ENCODE measurements around the gene BACH2. TPM values are rescaled to one million over a fixed set of nuclear protein-coding genes. Genes with fewer than 3 reads are reported as not detected.

The BACH2 gene
- polyA plus RNA-seq, 1 donor (not counting 4 experiments of a cell fraction or from before 2014, with no cell fraction given): 0.50 TPM

- H3K79me2 ChIP-seq (ENCODE audit: control insufficient read depth, insufficient read depth, low read length): no peaks in the 10 kb centered on the region
- no peak overlapping the region for H3K4me3 ChIP-seq (ENCODE audit: control insufficient read depth in 2 of 3, extremely low read depth in 1 of 3, insufficient read depth in 2 of 3, low read depth in 1 of 3, low read length in 3 of 3)
- H4K20me1 ChIP-seq (ENCODE audit: control insufficient read depth, extremely low read depth, insufficient read depth, low read length): no peaks in the 10 kb centered on the region
- TF ChIP-seq CTCF (optimal IDR thresholded peaks at IDR 0.05 in 1 of 3, IDR thresholded peaks at IDR 0.05 in 1 of 3, conservative IDR thresholded peaks at IDR 0.05 in 1 of 3; ENCODE audit: extremely low read depth in 1 of 3, insufficient read depth in 2 of 3, low read length in 3 of 3) (no peak), EZH2 (IDR thresholded peaks at IDR 0.05; ENCODE audit: low read length) (no peak)
- H3K27ac ChIP-seq (ENCODE audit: control insufficient read depth, insufficient read depth, low read length): no peak overlapping the region
- dilution Hi-C loops (cut with MboI; ENCODE audit: extremely low pct_ligation_motif_present, low sequenced_read_pairs): no loop called here
- no peak overlapping the region for H3K4me2 ChIP-seq (ENCODE audit: control insufficient read depth, extremely low read depth, insufficient read depth, low read depth, low read length)
- DNase-seq (ENCODE audit: low read depth, low spot score) (no peak), FAIRE-seq (no peak)
- no peaks in the 10 kb centered on the region for H3K9me3 ChIP-seq (ENCODE audit: control insufficient read depth, low read depth, low read length)
- H3K4me1 ChIP-seq (ENCODE audit: control insufficient read depth, extremely low read depth, insufficient read depth, low read length): peaks cover 6% of the 10 kb centered on the region
- no peak overlapping the region for H3K9ac ChIP-seq (ENCODE audit: control insufficient read depth, extremely low read depth, insufficient read depth, low read length)
- H2AFZ ChIP-seq (ENCODE audit: control insufficient read depth, low read length): no peak overlapping the region
- H3K27me3 ChIP-seq (ENCODE audit: control insufficient read depth, extremely low read depth, insufficient read depth, low read length): no peaks in the 10 kb centered on the region
- no peaks in the 10 kb centered on the region for H3K36me3 ChIP-seq (ENCODE audit: control insufficient read depth in 2 of 2, extremely low read depth in 1 of 2, insufficient read depth in 2 of 2, low read length in 2 of 2)
- H3K9me1 ChIP-seq (ENCODE audit: control insufficient read depth, extremely low read depth, insufficient read depth, low read length): no peaks in the 10 kb centered on the region
These were observed 354.0 kb downstream of the BACH2 start for GRCh38 chr6:89942601-89943000.

- DNase-seq (ENCODE audit: low read depth, low spot score): no peak
- Histone ChIP-seq H2AFZ (ENCODE audit: control insufficient read depth, low read length) (no peak overlapping the region), H3K9me3 (ENCODE audit: control insufficient read depth, low read depth, low read length) (no peaks in the 10 kb centered on the region), H3K4me2 (ENCODE audit: control insufficient read depth, extremely low read depth, insufficient read depth, low read depth, low read length) (no peak overlapping the region), H3K9me1 (ENCODE audit: control insufficient read depth, extremely low read depth, insufficient read depth, low read length) (no peaks in the 10 kb centered on the region), H4K20me1 (ENCODE audit: control insufficient read depth, extremely low read depth, insufficient read depth, low read length) (no peaks in the 10 kb centered on the region), H3K27ac (ENCODE audit: control insufficient read depth, insufficient read depth, low read length) (no peak overlapping the region), H3K36me3 (ENCODE audit: control insufficient read depth in 2 of 2, extremely low read depth in 1 of 2, insufficient read depth in 2 of 2, low read length in 2 of 2) (no peaks in the 10 kb centered on the region), H3K9ac (ENCODE audit: control insufficient read depth, extremely low read depth, insufficient read depth, low read length) (no peak overlapping the region), H3K4me1 (ENCODE audit: control insufficient read depth, extremely low read depth, insufficient read depth, low read length) (peaks cover 1% of the 10 kb centered on the region), H3K79me2 (ENCODE audit: control insufficient read depth, insufficient read depth, low read length) (no peaks in the 10 kb centered on the region), H3K27me3 (ENCODE audit: control insufficient read depth, extremely low read depth, insufficient read depth, low read length) (no peaks in the 10 kb centered on the region), H3K4me3 (ENCODE audit: control insufficient read depth in 2 of 3, extremely low read depth in 1 of 3, insufficient read depth in 2 of 3, low read depth in 1 of 3, low read length in 3 of 3) (no peak overlapping the region)
- no peak for FAIRE-seq
- TF ChIP-seq CTCF (optimal IDR thresholded peaks at IDR 0.05 in 1 of 3, IDR thresholded peaks at IDR 0.05 in 1 of 3, conservative IDR thresholded peaks at IDR 0.05 in 1 of 3; ENCODE audit: extremely low read depth in 1 of 3, insufficient read depth in 2 of 3, low read length in 3 of 3) (no peak), EZH2 (IDR thresholded peaks at IDR 0.05; ENCODE audit: low read length) (no peak)
- dilution Hi-C loops (cut with MboI; ENCODE audit: extremely low pct_ligation_motif_present, low sequenced_read_pairs): no loop called here
These were observed 354.7 kb downstream of the BACH2 start for GRCh38 chr6:89941763-89942497.

Measured in keratinocyte (primary cell).